Umbilical cord (tissue), 2 donors: ENCODE measurements around the gene DPP9. TPM values are rescaled to one million over a fixed set of nuclear protein-coding genes. Genes with fewer than 3 reads are reported as not detected.

ENCODE experiments used
- DNase-seq: peaks from one replicate; pipeline ENCODE4 v3.0.0-alpha.2; 2015; ENCODE audit warnings: low spot score
- total RNA-seq: library from RNA; depleted of rRNA; stranded (reverse); fragments of >200 nt; gene quantifications from one replicate; pipeline ENCODE4 v1.2.3, GENCODE V29; 2014; ENCODE audit warnings: low replicate concordance; ENCODE audit not compliant: insufficient read depth

The DPP9 gene
- total RNA-seq, 1 donor from 2014 or later: 17.6 TPM

DNA sequence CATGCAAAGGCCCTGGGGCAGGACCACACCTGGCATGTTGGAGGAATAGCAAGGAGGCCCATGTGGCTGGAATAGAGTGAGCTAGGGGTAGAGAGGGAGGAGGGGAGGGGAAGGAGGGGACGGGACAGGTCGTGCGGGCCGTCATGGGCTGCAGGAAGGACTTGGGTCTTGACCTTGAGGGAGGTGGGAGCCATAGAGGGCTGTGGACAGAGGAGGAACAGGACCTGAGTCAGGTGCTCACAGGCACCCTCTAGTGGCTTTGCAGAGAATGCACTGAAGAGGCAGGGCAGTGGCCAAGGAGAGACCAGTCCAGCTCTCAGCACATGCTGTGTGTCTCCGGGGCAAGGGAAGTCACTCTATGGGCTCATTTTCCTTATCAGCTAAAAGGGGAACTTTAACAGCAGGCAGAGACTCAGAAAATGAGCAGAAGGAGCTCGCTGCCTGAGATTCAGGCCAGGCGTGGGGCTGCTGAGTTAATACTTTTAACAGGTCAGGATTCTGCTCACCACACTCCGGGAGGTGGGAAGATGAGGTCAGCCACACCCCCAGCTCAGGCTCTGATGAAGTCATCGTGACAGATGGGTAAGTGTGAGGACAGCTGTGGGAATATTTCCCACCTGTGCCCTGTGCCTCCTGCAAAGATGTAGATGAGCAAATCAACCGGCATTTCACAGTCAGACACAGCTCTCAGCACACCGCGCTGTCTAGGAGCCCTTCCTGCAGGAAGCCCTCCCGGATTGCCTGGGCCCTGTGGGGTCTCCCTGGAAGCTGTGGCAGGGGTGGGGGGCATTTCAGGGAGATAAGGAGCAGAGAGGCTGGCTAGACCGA is 90.3 kb downstream of the DPP9 start:
- peak; percentile 50 for DNase-seq

Other genes with a start within 250 kb of the DPP9 start
- 0.96 TPM for gene PLIN4, start 205.4 kb downstream of the DPP9 start, total RNA-seq
- gene PLIN5, start 188.6 kb downstream of the DPP9 start, total RNA-seq: 0.72 TPM
- 5.5 TPM for gene LRG1, start 183.8 kb downstream of the DPP9 start, total RNA-seq
- gene SEMA6B, start 164.2 kb downstream of the DPP9 start, total RNA-seq: 7.7 TPM
- gene TNFAIP8L1, start 84.3 kb downstream of the DPP9 start, total RNA-seq: 2.6 TPM
- 65.7 TPM for gene MYDGF, start 53.5 kb downstream of the DPP9 start, total RNA-seq
- gene FEM1A, start 67.9 kb upstream of the DPP9 start, total RNA-seq: 10.6 TPM
- gene TICAM1, start 107.9 kb upstream of the DPP9 start, total RNA-seq: 4.6 TPM
- 86.2 TPM for gene PLIN3, start 143.8 kb upstream of the DPP9 start, total RNA-seq
- gene ARRDC5, start 179.1 kb upstream of the DPP9 start, total RNA-seq: not detected
- gene UHRF1, start 185.7 kb upstream of the DPP9 start, total RNA-seq: 4.6 TPM
- 20.9 TPM for gene KDM4B, start 245.3 kb upstream of the DPP9 start, total RNA-seq